ENCODE results near the gene ADAMTSL2.
A peak's percentile ranks its signal among the peaks of the same experiment; 100 is the strongest.
"Not testable (repeated sequence)": the region's sequence is repeated elsewhere in the genome, so short reads cannot be mapped to it uniquely, and the experiment has no call there.

Gene ADAMTSL2

DNA sequence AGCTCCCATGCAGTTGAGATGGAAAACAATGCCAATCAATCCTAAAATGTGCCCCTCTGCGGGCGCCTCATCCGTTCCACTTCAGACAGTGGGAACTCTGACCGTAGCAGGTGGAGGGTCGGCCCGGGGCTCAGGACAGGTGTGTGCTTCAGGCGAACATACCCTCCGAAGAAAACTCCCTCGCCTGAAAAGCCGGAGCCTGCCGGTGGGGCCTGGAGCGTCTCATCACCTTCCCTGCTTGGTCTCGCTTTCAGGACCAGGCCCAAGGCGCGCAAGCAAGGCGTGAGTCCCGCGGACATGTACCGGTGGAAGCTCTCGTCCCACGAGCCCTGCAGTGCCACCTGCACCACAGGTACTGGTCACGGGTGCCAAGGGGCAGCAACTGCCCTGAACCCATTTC lies 26.4 kb downstream of the ADAMTSL2 start:
- DNase-seq: no peak

DNA sequence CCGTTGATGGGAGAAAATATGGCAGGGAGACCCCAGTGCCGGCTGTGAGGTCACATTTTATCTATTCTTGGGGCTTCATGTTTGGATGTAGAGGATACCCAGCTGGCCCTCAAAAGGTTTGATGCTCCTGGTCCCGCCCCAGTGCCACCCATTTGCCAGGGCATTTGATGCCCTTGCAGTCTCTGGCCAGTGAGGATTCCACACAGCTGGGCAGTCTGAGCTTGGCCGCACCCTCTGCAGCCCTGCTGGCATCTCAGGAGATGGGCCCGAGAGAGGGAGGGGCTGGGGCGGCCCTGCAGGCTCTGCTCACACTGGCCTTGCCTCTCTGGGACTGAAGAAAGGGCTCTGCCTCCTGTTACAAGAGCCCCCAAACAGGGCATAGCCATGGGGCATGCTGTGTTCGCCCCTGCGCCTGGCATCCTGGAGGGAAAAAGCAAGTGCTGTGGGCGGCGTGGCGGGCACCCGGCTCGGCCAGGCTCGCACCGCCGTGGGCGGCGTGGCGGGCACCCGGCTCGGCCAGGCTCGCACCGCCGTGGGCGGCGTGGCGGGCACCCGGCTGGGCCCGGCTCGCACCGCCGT lies 27.6 kb downstream of the ADAMTSL2 start:
- no peak for DNase-seq

DNA sequence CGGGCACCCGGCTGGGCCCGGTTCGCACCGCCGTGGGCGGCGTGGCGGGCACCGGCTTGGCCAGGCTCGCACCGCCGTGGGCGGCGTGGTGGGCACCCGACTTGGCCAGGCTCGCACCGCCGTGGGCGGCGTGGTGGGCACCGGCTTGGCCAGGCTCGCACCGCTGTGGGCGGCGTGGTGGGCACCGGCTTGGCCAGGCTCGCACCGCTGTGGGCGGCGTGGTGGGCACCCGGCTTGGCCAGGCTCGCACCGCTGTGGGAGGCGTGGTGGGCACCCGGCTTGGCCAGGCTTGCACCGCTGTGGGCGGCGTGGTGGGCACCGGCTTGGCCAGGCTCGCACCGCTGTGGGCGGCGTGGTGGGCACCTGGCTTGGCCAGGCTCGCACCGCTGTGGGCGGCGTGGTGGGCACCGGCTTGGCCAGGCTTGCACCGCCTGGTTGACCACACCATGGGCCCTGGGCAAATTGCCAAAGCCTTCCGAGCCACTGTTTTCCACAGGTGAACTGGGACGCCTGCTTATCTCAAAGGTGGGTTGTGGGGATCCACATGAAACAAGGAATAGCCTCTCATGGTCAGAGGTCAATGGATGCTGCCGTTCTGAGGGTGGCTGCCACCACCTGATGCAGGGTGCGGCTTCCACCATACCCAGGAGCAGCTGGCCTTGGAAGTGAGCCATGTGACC lies 28.2 kb downstream of the ADAMTSL2 start:
- DNase-seq: no peak

DNA sequence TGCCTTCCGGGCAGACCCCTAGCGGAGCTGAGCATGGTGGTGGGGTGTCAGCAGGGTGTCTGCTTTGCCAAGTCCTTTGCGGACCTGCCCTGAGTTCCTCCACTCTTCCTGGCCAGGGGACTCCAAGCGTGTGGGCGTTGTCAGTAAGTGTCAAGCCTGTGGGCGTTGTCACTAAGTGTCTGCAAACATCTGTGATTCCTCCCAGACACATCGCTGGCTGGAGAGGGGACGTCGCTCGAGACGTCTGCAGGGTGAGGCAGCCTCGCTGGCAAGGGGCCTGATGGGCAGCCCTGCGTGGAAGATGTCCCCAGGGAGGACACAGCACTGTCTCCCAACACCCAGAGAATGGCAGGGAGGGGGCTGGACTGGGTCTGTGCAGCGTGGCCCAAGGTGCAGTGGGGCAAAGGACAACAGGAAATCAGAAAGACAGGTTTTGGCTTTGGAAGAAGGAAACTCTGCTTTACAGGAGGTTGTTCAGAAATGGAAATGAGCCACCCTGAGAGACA lies 28.8 kb downstream of the ADAMTSL2 start:
- DNase-seq: no peak

GRCh38 chr9:133563814-133564213 lies 29.3 kb downstream of the ADAMTSL2 start:
- not testable (repeated sequence) for DNase-seq

DNA sequence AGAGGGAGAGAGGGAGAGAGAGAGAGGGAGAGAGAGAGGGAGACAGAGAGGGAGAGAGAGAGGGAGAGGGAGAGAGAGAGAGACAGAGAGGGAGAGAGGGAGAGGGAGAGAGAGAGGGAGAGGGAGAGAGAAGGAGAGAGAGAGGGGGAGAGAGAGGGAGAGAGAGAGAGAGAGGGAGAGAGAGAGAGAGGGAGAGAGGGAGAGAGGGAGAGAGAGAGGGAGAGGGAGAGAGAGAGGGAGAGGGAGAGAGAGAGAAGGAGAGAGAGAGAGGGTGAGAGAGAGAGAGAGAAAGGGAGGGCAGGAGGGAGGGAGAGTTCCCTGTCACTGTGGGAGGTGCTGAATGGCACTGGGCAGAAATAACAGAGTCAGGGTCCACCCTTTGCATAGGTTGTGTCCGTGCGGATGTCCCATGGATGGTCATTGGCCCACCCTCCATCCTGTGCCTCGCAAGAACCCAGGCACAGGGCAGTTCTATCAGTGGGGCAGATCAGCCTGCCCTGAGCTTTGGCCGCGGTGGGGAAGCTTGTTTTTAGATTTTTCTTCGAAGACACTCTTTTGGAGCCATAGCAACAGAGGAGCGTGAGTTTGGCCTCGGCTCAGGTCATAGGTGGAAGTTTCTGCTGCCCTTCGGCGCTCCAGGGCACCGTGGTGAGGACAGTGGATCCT lies 30.1 kb downstream of the ADAMTSL2 start:
- no peak for DNase-seq

- DNase-seq: no peak
Measured at GRCh38 chr9:133566382-133566781, 31.9 kb downstream of the ADAMTSL2 start.

DNA sequence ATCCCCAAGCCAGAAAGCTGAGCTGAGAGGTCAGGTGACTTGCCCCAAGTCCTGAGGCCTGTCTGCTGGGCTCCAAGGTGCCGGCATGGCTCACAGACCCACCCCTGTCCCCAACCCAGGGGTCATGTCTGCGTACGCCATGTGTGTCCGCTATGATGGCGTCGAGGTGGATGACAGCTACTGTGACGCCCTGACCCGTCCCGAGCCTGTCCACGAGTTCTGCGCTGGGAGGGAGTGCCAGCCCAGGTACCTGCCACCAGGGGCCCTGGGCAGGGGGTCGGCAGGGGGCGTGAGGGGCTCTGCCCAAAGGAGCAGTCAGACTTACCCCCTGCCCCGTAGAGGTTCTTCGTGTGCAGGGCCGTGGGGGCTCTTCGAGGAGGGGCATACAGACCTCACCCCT lies 32.3 kb downstream of the ADAMTSL2 start:
- no peak for DNase-seq

- no peak for DNase-seq
Measured at GRCh38 chr9:133568186-133568585, 33.7 kb downstream of the ADAMTSL2 start.

- no peak for DNase-seq
Measured at GRCh38 chr9:133569121-133569785, 34.7 kb downstream of the ADAMTSL2 start.

GRCh38 chr9:133569891-133570690 lies 35.6 kb downstream of the ADAMTSL2 start:
- peak; percentile 20 for DNase-seq

DNA sequence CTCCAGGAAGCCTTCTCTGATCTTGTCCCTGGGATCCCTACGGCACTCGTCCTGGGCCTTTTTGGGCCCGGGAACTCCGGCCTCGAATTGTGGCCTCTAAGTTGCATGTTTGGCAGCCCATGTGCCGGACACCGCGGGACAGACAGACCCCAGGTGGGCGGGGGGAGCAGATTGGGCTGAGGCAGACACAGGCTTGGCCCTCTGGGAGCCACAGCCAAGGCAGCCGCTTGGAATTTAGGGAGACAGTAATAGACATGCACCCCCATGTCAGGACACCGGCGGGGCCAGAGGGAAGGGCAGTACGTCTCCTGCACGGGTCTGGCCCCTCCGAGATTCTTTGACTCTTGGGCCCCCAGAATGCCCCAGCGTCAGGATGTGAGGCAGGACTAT lies 36.2 kb downstream of the ADAMTSL2 start:
- DNase-seq: no peak

DNA sequence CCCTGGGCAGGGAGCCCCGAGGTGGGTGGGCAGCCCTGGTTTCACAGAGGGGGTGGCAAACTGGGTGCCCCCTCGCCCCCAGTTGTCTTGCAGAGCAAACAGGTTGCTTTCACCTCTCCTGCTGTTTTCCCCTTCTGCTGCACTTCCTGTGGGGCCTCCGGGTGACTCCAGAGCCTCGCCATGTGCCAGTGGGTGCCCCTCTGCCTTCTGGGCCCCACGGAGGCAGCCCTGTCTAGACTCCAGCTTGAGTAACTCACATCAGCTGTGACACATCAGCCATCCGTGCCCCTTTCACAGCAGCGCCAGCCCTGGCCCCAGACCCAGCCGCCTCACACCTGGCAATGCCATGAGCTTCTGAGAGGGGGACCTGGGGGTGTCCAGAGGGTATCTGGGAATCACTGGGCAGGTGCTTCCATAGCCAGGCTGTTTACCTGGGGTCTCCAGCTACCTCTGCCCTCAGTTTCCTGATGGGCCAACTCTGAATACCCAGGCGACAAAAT lies 36.9 kb downstream of the ADAMTSL2 start:
- DNase-seq: no peak

DNA sequence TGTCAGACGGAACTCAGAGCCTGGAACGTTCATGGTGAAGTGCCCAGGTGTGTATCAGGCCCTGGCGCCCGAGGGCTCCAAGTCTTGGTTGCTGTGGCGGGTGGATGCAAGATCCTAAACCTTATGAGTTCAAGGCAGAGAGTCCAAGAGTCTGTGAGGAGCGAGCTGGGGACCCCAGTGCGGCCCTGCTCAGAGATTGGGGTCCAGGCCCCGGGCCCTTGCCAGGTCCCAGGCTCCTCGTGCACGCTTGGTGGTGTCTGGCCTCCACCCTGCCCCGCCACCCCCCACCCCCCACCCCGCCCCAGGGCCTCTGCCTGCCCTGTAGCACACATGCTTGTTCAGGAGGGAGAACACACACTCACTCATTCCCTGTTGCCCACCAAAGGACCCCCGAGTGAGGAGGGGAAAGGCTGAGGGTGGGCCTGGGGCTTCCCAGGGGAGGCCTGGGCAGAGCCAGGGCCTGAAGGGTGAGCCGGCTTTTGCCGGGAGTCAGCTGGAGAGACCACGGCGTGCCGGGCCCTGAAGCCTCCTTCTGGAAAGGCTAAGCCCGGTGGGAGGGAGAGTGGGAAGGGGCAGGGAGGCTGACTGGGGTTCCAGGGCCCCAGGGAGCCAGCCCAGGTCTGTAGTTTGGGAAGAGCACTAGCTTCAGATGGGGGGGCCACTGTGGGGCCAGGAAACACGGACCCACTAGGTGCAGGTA lies 37.5 kb downstream of the ADAMTSL2 start:
- DNase-seq: no peak

- DNase-seq: peak; percentile 55
Measured at GRCh38 chr9:133572821-133573361, 38.4 kb downstream of the ADAMTSL2 start.

GRCh38 chr9:133573791-133574515 lies 39.4 kb downstream of the ADAMTSL2 start:
- DNase-seq: no peak

DNA sequence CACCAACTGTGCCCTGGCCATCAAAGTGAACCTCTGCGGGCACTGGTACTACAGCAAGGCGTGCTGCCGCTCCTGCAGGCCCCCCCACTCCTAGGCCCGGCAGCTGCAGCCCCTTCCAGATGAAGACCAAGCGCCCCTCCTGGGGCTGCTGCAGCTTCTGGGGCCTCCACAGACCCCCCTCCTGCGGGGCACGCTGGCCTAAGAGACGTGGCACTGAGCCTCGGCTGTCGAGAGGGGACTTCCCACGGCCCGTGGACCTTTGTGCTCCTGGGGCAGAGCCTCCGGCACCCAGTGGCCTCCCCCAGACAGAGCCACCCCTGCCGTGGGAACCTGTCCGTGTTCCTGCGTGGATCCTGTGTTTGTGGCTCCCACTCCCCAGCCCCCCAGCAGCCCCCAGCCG lies 40.3 kb downstream of the ADAMTSL2 start:
- DNase-seq: no peak

DNA sequence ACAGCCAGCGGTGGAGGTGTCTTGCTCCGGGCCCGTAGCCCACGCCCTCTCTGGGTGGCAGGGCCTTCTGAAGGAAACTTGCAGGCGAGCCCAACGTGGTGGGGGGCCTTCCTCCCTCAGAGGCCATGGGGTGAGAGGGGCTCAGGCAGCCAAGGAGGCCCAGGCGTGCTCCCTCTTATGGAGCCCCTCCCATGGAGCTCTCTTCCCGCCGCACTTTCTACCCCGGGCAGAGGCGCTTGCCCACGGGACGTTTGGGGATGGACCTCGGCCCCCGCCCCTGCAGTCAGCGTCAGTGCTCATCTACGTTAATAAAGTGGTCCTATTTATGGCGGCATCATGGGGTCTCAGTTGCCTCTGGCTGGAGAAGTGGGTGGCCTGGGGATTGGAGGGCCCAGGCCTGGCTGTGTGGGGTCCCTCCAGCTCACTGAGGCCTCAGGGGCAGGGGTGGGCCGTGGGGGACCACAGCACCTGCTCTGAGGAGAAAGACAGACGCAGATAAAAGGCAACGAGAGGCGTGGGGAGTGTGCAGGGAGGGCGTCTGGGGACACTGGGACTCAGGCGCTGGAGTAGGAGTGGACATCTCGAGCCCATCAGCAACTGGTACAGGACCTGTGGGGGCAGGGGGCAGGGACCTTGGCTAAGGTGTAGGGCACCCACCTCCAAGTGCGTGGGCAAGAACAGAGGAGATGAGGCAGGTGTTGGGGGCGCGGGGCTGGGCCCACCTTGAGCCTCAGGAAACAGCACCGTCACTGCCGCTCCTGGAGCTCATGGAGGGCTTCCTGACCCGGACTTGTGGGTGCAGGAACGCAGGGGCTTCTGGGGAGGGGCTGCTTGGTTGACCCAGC lies 40.9 kb downstream of the ADAMTSL2 start:
- no peak for DNase-seq

DNA sequence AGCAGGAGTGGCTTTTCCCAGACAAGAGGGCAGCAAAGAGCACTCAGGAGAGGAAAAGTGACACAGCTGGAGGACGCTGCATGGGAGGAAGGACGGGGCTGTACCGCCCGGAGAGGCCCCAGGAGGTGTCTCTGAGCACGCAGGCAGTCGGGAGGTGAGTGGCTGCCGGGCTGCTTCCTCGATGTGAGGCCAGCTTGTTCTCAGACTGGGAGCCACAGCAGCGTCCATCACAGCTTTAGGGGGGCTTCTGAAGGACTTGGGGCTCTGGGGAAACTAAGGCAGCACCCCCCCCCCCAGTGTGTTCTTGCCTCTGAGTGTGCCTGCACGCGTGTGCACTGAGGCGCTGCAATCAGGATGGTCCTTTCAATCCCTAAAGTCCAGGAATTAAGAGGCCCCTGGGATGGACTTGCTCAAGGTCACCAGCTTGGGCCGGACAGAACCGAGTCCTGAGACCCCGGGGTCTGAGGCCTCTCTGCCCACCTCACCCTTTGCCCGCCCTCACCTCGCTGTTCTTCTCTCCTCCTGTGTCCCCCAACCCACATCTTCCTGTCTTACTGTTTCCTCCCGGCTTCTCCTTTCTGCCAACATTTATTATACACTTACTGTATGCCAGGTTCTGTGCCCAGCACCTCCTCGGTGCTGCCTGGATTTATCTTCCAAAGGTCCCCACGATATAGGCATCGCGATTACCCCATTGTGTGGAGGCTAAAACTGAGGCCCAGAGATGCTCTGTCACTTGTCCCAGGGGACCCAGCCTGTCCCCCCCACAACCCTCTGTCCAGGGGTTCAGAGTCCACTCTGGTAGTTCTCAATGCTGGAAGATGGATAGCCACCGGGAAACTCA lies 41.7 kb downstream of the ADAMTSL2 start:
- DNase-seq: no peak
